LoVo (cell line): ENCODE data around the gene ZNF432.

Experiments used
- DNase-seq: peaks from one replicate; pipeline ENCODE4 v3.0.0-alpha.2; 2016; ENCODE audit warnings: low spot score

ZNF432 gene

DNA sequence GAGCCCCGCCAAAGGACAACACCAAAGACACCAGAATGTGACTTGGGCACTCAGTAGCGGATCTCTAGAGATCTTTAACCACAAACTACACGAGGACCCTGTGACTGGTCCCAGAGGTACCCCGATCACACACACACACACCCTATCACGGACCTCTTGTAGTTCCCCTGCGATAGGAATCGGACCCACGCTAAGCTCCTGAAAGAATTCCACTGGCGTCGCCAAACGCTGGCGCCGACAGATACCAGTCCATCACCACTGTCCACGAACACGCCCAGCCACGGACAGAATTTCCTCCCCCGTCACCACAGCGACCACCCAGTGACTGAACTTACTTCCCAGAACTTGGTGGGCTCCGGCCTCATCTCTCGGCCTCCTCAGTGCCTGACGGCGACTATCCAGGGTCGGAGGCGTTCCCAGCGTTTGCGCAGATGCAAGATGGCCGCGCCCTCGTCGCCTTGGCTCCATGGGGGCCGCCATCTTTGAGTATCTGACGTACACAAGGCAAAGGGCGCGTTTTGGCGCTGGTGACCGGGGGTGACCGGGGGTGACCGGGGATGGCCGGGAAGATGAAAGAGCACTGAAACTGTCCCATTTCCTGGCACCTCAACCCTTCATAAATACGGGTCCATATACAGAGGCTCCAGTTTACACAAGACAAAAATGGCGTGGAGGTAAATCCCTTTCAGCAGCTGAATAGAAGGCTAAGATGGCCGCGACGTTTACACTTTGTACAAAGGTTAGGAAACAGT, 40.7 kb downstream of the ZNF432 start, which contains the start of gene ZNF615:
Gene ZNF615, minus strand, starts transcription at position 406 of the 752 bp plus-strand sequence. CDS start 4,500 bp downstream, outside the sequence.
- peak; percentile 75 for DNase-seq

DNA sequence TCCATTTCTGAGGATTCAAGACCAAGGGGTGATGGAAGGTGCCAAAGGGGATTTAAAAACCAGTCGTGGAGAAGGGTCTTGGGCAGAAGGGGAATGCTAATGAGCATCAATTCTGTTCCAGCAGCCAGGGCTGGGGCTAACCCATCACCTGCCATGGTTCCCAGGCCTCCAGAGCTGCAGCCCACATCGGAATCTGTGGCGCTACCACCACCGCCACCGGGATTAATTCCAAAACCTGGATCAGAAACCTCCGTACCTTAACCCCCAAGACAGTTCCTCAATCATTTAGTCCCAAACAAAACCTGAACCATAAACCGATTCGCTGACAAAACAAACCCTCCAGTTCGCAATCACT, 41.2 kb downstream of the ZNF432 start:
- DNase-seq = no peak

DNA sequence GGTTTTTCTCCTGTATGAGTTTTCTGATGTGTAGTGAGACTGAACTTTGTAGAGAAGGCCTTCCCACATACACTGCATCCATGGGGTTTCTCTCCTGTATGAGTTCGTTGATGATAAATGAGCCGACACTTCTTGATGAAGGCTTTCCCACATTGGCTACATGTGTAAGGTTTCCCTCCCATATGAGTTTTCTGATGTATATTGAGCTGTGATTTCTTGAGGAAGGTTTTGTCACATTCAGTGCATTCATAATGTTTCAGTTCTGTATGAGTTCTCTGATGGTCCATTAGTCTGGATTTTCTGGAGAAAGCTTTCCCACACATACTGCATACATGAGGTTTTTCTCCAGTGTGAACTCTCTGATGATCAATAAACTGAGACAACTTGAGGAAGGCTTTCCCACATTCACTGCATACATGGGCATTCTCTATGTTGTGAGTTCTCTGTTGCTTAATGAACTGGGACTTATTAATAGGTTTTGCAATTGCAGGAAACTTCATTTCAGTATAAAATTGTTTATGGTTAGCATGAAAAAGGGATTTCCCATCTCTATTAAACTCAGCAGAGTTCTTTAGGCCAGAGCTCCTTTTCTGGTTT, 54.5 kb downstream of the ZNF432 start:
- DNase-seq = no peak

DNA sequence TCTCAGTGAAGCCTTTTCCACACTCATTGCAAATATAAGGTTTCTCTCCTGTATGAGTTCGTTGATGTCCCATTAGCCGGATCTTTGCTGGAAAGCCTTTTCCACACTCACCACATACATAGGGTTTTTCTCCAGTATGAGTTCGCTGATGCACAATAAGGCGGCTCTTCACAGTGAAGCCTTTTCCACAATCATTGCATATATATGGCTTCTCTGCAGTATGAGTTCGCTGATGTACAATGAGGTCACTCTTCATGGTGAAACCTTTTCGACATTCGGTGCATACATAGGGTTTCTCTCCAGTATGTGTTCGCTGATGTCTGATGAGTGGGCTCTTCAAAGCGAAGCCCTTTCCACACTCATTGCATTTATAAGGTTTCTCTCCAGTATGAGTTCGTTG, 55.2 kb downstream of the ZNF432 start:
- no peak for DNase-seq

DNA sequence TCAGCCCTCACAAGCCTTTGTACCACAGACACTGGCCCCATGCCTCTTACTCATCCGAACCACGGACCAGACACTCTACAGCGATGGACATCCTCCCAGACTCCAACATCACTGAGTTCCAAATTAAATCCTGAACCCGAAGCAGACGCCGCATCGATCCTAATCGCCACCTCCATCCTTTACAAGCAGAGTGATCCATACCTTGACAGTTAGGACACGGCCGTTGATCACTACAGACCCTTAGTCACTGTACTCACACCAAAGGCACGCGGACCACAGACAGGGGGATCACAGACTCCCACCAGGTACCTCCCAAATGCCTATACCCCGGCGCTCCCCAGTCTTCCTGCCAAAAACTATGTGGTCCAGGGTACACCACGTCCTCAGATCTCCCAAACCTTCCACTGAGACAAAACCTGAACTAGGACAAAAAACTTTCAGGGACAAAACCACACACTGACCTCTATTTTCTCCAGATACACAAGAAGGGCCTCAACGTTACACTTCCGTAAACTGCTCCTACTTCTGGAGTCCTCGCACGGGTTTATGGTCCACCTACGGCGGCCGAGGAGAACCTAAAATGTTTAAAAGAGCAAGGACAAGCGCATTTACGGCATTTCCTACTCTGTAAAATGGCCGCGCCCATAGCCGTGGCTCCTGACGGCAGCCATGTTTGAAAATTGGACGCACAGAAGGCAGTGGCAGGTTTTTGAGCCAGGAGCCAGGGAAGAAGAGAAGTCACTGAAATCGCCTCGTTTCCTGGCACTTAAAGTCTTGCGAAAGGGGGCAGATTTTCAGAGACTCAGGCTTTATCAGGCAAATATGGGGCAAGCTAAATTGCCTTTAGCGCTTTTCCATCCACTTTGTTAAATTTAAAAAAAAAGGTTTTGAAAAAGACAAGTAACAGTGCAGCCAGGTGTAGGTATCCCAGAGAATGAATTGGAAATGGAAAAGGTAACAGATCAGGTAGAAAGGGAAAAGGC, 62.0 kb downstream of the ZNF432 start, which contains the start of gene ZNF350:
Gene ZNF350, minus strand, starts transcription at position 532 of the 983 bp plus-strand sequence. CDS start 12,480 bp downstream, outside the sequence.
- no peak for DNase-seq

DNA sequence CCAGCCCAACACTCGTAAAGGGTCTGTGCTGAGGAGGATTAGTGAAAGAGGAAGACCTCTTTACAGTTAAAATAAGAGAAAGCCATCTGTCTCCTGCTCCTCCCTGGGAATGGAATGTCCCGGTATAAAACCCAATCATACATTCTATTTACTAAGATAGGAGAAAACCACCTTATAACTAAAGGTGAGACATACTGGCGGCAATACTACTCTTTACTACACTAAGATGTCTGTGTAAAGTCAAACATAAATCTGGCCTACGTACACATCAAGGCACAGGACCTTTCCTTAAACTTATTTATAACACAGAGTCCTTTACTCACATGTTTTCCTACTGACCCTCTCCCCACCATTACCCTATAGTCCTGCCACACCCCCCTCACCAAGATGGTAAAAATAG, 65.3 kb downstream of the ZNF432 start:
- no peak for DNase-seq
